Cardiac muscle cell (in vitro differentiated cells and primary cell): Measurements from ENCODE around the gene RAB7B. TPM values are rescaled to one million over a fixed set of nuclear protein-coding genes. Genes with fewer than 3 reads are reported as not detected.

Experiments used
- DNase-seq, 2 donors: peaks; one replicate each; pipeline versions ENCODE4 v3.0.0 to v3.0.0-alpha.2; 2010 to 2017; ENCODE audit warnings: low read depth in 1 of 2, low spot score in 1 of 2
- H3K27ac ChIP-seq: fragments of 200-600 bp; sonication (generic); 2 replicates; pipeline ENCODE4 v1.5.1; 2016
- H3K27me3 ChIP-seq: fragments of 200-600 bp; sonication (generic); 2 replicates; pipeline ENCODE4 v1.6.0; 2016; ENCODE audit warnings: control low read depth
- H3K36me3 ChIP-seq: fragments of 200-600 bp; sonication (generic); 2 replicates; pipeline ENCODE4 v1.5.1; 2016; ENCODE audit warnings: control low read depth
- H3K4me1 ChIP-seq: fragments of 200-600 bp; sonication (generic); 2 replicates; pipeline ENCODE4 v1.8.1; 2017; ENCODE audit warnings: low read depth, mild to moderate bottlenecking, mixed run types
- H3K4me3 ChIP-seq: fragments of 200-600 bp; sonication (generic); 2 replicates; pipeline ENCODE4 v1.5.1; 2016; ENCODE audit warnings: mild to moderate bottlenecking
- H3K9me3 ChIP-seq: fragments of 200-600 bp; sonication (generic); 2 replicates; pipeline ENCODE4 v1.5.1; 2017; ENCODE audit warnings: low read depth, mild to moderate bottlenecking, control low read depth
- CTCF ChIP-seq: IDR thresholded peaks from 2 replicates; pipeline ENCODE4 v1.5.1; 2012; ENCODE audit warnings: low read depth, mild to moderate bottlenecking, low read length
- polyA plus RNA-seq: library from polyadenylated mRNA; unstranded; fragments of >200 nt; fragmentation: Nextera tagmentation; extraction: Ambion mirVana; gene quantifications from 2 replicates; pipeline ENCODE4 v1.2.1, GENCODE V29; 2016
- total RNA-seq: library from RNA; depleted of rRNA; stranded (reverse); fragments of >200 nt; gene quantifications from 2 replicates; pipeline ENCODE4 v1.2.3, GENCODE V29; 2016

Gene RAB7B
- total and polyA plus RNA-seq, 2 experiments from 2014 or later = 1.2 to 2.2 TPM

GRCh38 chr1:205972081-205972480 is 31.1 kb downstream of the RAB7B start:
- Histone ChIP-seq H3K36me3 (no peaks in the 10 kb centered on the region), H3K4me3 (no peak overlapping the region), H3K27me3 (no peaks in the 10 kb centered on the region), H3K27ac (peak overlapping the region; percentile 14), H3K9me3 (no peaks in the 10 kb centered on the region), H3K4me1 (peaks cover 8% of the 10 kb centered on the region)
- DNase-seq = no peak
- no peak for TF ChIP-seq CTCF

GRCh38 chr1:205971082-205971481 is 32.1 kb downstream of the RAB7B start:
- Histone ChIP-seq H3K27ac (no peak overlapping the region), H3K4me3 (no peak overlapping the region), H3K27me3 (no peaks in the 10 kb centered on the region), H3K9me3 (no peaks in the 10 kb centered on the region), H3K4me1 (no peaks in the 10 kb centered on the region), H3K36me3 (no peaks in the 10 kb centered on the region)
- no peak for TF ChIP-seq CTCF
- no peak for DNase-seq

- no peak overlapping the region for H3K27ac ChIP-seq
- H3K36me3 ChIP-seq = no peaks in the 10 kb centered on the region
- H3K9me3 ChIP-seq = no peaks in the 10 kb centered on the region
- DNase-seq = no peak
- no peaks in the 10 kb centered on the region for H3K4me1 ChIP-seq
- no peaks in the 10 kb centered on the region for H3K27me3 ChIP-seq
- H3K4me3 ChIP-seq = no peak overlapping the region
- TF ChIP-seq CTCF = no peak
Measured at GRCh38 chr1:205970486-205970885, 32.7 kb downstream of the RAB7B start.

- Histone ChIP-seq H3K4me3 (no peak overlapping the region), H3K27ac (no peak overlapping the region), H3K27me3 (no peaks in the 10 kb centered on the region), H3K9me3 (no peaks in the 10 kb centered on the region), H3K4me1 (no peaks in the 10 kb centered on the region), H3K36me3 (no peaks in the 10 kb centered on the region)
- TF ChIP-seq CTCF = no peak
- DNase-seq = no peak
Measured at GRCh38 chr1:205969229-205969628, 34.0 kb downstream of the RAB7B start.

- TF ChIP-seq CTCF = no peak
- no peaks in the 10 kb centered on the region for H3K36me3 ChIP-seq
Measured at GRCh38 chr1:205967554-205968335, 35.5 kb downstream of the RAB7B start.

More at GRCh38 chr1:205967554-205968335, 35.5 kb downstream of the RAB7B start:
- no peak overlapping the region for H3K27ac ChIP-seq
- no peaks in the 10 kb centered on the region for H3K9me3 ChIP-seq
- no peak for DNase-seq
- H3K27me3 ChIP-seq = no peaks in the 10 kb centered on the region
- H3K4me3 ChIP-seq = no peak overlapping the region
- H3K4me1 ChIP-seq = peaks cover 3% of the 10 kb centered on the region
